WERI-Rb-1 (cell line): Measurements from ENCODE around the gene PF4V1.

Source experiments
- DNase-seq: peaks from one replicate; pipeline ENCODE4 v3.0.0-alpha.2; 2020
- H3K27ac ChIP-seq: fragments of 250-450 bp; sonication (Bioruptor Pico); 2 replicates; pipeline ENCODE4 v1.5.1; 2020; ENCODE audit warnings: mild to moderate bottlenecking, moderate library complexity
- H3K27me3 ChIP-seq: fragments of 250-450 bp; sonication (Bioruptor Pico); 2 replicates; pipeline ENCODE4 v1.5.1; 2021; ENCODE audit warnings: mild to moderate bottlenecking, low read depth, moderate library complexity; ENCODE audit not compliant: insufficient read depth, severe bottlenecking
- H3K36me3 ChIP-seq: fragments of 250-450 bp; sonication (Bioruptor Pico); 2 replicates; pipeline ENCODE4 v1.5.1; 2020; ENCODE audit warnings: mild to moderate bottlenecking, moderate library complexity
- H3K4me3 ChIP-seq: 2 replicates; pipeline ENCODE4 v1.5.1; 2011; ENCODE audit warnings: low read depth, mild to moderate bottlenecking, control low read depth, low read length
- H3K9me3 ChIP-seq: fragments of 250-450 bp; sonication (Bioruptor Pico); 2 replicates; pipeline ENCODE4 v1.5.1; 2021; ENCODE audit warnings: mild to moderate bottlenecking, moderate library complexity; ENCODE audit not compliant: severe bottlenecking
- CTCF ChIP-seq: IDR thresholded peaks from 2 replicates; pipeline ENCODE4 v1.5.1; 2011; ENCODE audit warnings: low read depth, mild to moderate bottlenecking, control low read depth, inconsistent platforms, low read length

PF4V1 gene

GRCh38 chr4:73853718-73854473 is 800 bp downstream of the PF4V1 start:
- no peak for DNase-seq
- no peak for TF ChIP-seq CTCF
- no peaks in the 10 kb centered on the region for H3K36me3 ChIP-seq
- no peaks in the 10 kb centered on the region for H3K27me3 ChIP-seq
- no peak overlapping the region for H3K4me3 ChIP-seq
- no peaks in the 10 kb centered on the region for H3K9me3 ChIP-seq
- no peak overlapping the region for H3K27ac ChIP-seq

- Histone ChIP-seq H3K9me3 (no peaks in the 10 kb centered on the region), H3K27me3 (no peaks in the 10 kb centered on the region)
Measured at GRCh38 chr4:73855406-73855805, 2.3 kb downstream of the PF4V1 start.

GRCh38 chr4:73856518-73856917 is 3.4 kb downstream of the PF4V1 start:
- Histone ChIP-seq H3K27me3 (no peaks in the 10 kb centered on the region), H3K36me3 (no peaks in the 10 kb centered on the region), H3K4me3 (no peak overlapping the region), H3K27ac (no peak overlapping the region), H3K9me3 (no peaks in the 10 kb centered on the region)
- TF ChIP-seq CTCF: no peak
- no peak for DNase-seq

More at GRCh38 chr4:73855406-73855805, 2.3 kb downstream of the PF4V1 start:
- TF ChIP-seq CTCF: no peak
- Histone ChIP-seq H3K27ac (no peak overlapping the region), H3K36me3 (no peaks in the 10 kb centered on the region), H3K4me3 (no peak overlapping the region)
- DNase-seq: no peak

- H3K9me3 ChIP-seq: no peaks in the 10 kb centered on the region
- H3K4me3 ChIP-seq: no peak overlapping the region
- H3K27ac ChIP-seq: no peak overlapping the region
- no peak for TF ChIP-seq CTCF
- no peaks in the 10 kb centered on the region for H3K36me3 ChIP-seq
- DNase-seq: no peak
- no peaks in the 10 kb centered on the region for H3K27me3 ChIP-seq
Measured at GRCh38 chr4:73859614-73860088, 6.6 kb downstream of the PF4V1 start.

GRCh38 chr4:73860181-73860580 is 7.1 kb downstream of the PF4V1 start:
- Histone ChIP-seq H3K27me3 (no peaks in the 10 kb centered on the region), H3K9me3 (no peaks in the 10 kb centered on the region), H3K4me3 (no peak overlapping the region), H3K27ac (no peak overlapping the region), H3K36me3 (no peaks in the 10 kb centered on the region)
- DNase-seq: no peak
- TF ChIP-seq CTCF: no peak

GRCh38 chr4:73860917-73861316 is 7.8 kb downstream of the PF4V1 start:
- no peaks in the 10 kb centered on the region for H3K27me3 ChIP-seq
- H3K36me3 ChIP-seq: no peaks in the 10 kb centered on the region
- no peaks in the 10 kb centered on the region for H3K9me3 ChIP-seq
- no peak overlapping the region for H3K4me3 ChIP-seq
- no peak for TF ChIP-seq CTCF
- H3K27ac ChIP-seq: no peak overlapping the region
- DNase-seq: no peak
